ENCODE results near the gene OFD1. TPM values are rescaled to one million over a fixed set of nuclear protein-coding genes. Genes with fewer than 3 reads are reported as not detected.

OFD1 gene
- total and polyA plus RNA-seq, 8 donors: 19.1 to 79.1 (median 59.4) TPM

GRCh38 chrX:13747836-13748235 lies 13.3 kb downstream of the OFD1 start:
- ATAC-seq (peak; percentile 41), DNase-seq (no peak)
- no peak overlapping the region for H3K4me3 ChIP-seq
- intact Hi-C loops (cut with DNase I): no loop called here
- H3K27me3 ChIP-seq: no peaks in the 10 kb centered on the region
- H3K4me1 ChIP-seq: no peaks in the 10 kb centered on the region
- no peak overlapping the region for H3K27ac ChIP-seq
- peaks cover 0 to 13% of the 10 kb centered on the region in 2 donors for H3K36me3 ChIP-seq
- H3K9me3 ChIP-seq: no peaks in the 10 kb centered on the region
- TF ChIP-seq CTCF (IDR thresholded peaks at IDR 0.05): peak in 1 of 2 donors; percentile 13

DNA sequence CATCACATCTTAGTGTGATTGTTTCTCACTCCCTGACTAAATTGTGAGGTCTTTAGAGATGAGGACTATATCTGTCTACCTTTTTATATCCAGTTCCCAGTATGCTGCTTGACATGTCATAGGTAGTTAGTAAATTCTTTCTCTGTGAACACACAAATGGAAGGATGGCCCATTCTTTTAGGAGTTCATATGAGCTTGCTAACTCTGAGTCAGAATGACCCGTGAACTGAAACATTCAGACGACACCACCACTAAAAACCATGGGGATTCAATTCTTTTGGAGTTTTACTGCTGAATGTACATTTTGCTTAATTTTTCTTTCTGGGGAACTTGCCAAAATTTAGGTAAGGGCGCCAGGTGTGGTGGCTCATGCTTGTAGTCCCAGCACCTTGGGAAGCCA lies 13.9 kb downstream of the OFD1 start:
- peaks cover 0 to 13% of the 10 kb centered on the region in 2 donors for H3K36me3 ChIP-seq
- no peaks in the 10 kb centered on the region for H3K4me1 ChIP-seq
- H3K4me3 ChIP-seq: no peak overlapping the region
- H3K27ac ChIP-seq: no peak overlapping the region
- H3K27me3 ChIP-seq: no peaks in the 10 kb centered on the region
- no peak for DNase-seq
- intact Hi-C loops (cut with DNase I): no loop called here
- H3K9me3 ChIP-seq: no peaks in the 10 kb centered on the region
- no peak for TF ChIP-seq CTCF (IDR thresholded peaks at IDR 0.05)
- ATAC-seq: no peak

DNA sequence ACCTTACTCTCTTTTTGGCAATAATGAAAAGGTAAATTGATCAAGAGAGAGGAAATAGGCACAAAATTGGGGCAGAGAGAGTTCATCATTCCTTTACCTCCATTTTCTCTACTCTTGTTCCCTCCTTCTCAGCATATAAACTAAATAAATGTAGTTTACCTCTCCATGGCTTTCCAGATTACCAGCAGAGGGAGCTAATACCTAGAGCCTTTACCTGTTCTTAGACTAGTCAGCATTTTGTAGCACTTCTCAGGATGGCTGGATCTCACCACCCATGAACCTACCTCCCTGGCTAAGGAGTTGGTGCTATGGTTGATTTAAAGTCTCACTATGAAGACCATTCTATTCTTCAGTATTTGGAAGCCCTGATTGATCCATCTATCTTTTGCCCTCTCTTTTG lies 15.7 kb downstream of the OFD1 start:
- TF ChIP-seq CTCF (IDR thresholded peaks at IDR 0.05): peak; percentile 24 to 50
- DNase-seq (no peak), ATAC-seq (peak; percentile 84)
- H3K27ac ChIP-seq: no peak overlapping the region
- H3K27me3 ChIP-seq: no peaks in the 10 kb centered on the region
- H3K36me3 ChIP-seq: peaks cover 0 to 13% of the 10 kb centered on the region in 2 donors
- no peaks in the 10 kb centered on the region for H3K9me3 ChIP-seq
- no peaks in the 10 kb centered on the region for H3K4me1 ChIP-seq
- intact Hi-C loops (cut with DNase I): no loop called here
- H3K4me3 ChIP-seq: no peak overlapping the region

- ATAC-seq (no peak), DNase-seq (no peak)
- no peak overlapping the region for H3K4me3 ChIP-seq
- peaks cover 0 to 13% of the 10 kb centered on the region in 2 donors for H3K36me3 ChIP-seq
- H3K9me3 ChIP-seq: no peaks in the 10 kb centered on the region
- intact Hi-C loops (cut with DNase I): no loop called here
- no peaks in the 10 kb centered on the region for H3K4me1 ChIP-seq
- H3K27ac ChIP-seq: no peak overlapping the region
- no peak for TF ChIP-seq CTCF (IDR thresholded peaks at IDR 0.05)
- no peaks in the 10 kb centered on the region for H3K27me3 ChIP-seq
Measured at GRCh38 chrX:13750812-13751211, 16.3 kb downstream of the OFD1 start.

DNA sequence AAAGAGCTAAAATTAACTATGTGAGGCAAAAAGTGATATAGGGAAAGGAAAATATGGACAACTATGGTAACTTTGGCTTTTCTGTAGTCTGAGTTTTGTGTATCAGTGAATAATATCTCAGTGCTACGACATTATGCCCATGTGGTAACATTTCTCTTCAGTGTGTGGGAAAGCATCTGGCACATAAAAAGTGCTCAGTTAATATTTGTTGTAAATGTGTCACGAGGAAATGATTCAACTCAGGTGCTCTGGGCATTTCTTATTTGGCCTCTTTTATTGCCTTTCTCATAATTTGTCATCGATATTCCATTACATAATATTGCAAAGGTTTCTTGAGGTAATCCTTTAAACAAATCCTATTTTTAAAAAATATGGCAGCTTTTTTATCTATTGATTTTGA lies 17.6 kb downstream of the OFD1 start:
- DNase-seq (no peak), ATAC-seq (no peak)
- Histone ChIP-seq H3K27me3 (no peaks in the 10 kb centered on the region), H3K4me3 (no peak overlapping the region), H3K9me3 (no peaks in the 10 kb centered on the region), H3K27ac (no peak overlapping the region), H3K36me3 (peaks cover 0 to 16% of the 10 kb centered on the region in 2 donors), H3K4me1 (no peaks in the 10 kb centered on the region)
- no peak for TF ChIP-seq CTCF (IDR thresholded peaks at IDR 0.05)
- intact Hi-C loops (cut with DNase I): no loop called here
